ENCODE measurements around the gene FPR2.
"Not testable (repeated sequence)": the region's sequence is repeated elsewhere in the genome, so short reads cannot be mapped to it uniquely, and the experiment has no call there.

GRCh38 chr19:51738523-51738922, 22.5 kb upstream of the FPR2 start:
- TF ChIP-seq CTCF (conservative IDR thresholded peaks at IDR 0.05); EZH2 (IDR thresholded peaks at IDR 0.05; ENCODE audit: low read depth): not testable (repeated sequence)

Data from PC-9 (cell line).